ENCODE measurements around the gene MACROD2. TPM values are rescaled to one million over a fixed set of nuclear protein-coding genes. Genes with fewer than 3 reads are reported as not detected.

MACROD2 gene
- polyA plus RNA-seq, 1 donor (not counting 4 experiments of a cell fraction or from before 2014, with no cell fraction given), result 0.71 TPM

DNA sequence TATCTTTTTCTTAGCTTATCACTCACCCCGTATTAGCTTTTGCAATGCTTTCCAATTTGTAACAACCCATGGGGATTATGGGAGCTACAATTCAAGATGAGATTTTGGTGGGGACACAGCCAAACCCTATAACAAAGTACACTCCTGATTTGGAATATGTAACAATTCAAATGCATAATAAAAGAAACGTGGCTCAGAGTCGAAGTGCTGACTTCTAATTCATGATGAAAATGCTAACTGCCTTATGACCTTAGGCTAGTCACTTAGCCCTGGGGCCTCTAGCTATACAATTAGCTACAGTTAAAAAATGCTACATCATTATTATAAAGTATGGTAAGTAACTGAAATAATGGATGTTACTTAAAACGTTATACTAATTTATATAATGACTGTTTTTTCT, 1297.1 kb downstream of the MACROD2 start:
- Histone ChIP-seq H3K4me1 (ENCODE audit: control insufficient read depth, extremely low read depth, insufficient read depth, low read length) (no peaks in the 10 kb centered on the region), H3K9me1 (ENCODE audit: control insufficient read depth, extremely low read depth, insufficient read depth, low read length) (no peaks in the 10 kb centered on the region), H3K9me3 (ENCODE audit: control insufficient read depth, low read depth, low read length) (no peaks in the 10 kb centered on the region), H3K9ac (ENCODE audit: control insufficient read depth, extremely low read depth, insufficient read depth, low read length) (no peak overlapping the region), H3K4me2 (ENCODE audit: control insufficient read depth, extremely low read depth, insufficient read depth, low read depth, low read length) (no peak overlapping the region), H3K36me3 (ENCODE audit: control insufficient read depth in 2 of 2, extremely low read depth in 1 of 2, insufficient read depth in 2 of 2, low read length in 2 of 2) (no peaks in the 10 kb centered on the region), H3K27ac (ENCODE audit: control insufficient read depth, insufficient read depth, low read length) (no peak overlapping the region), H2AFZ (ENCODE audit: control insufficient read depth, low read length) (no peak overlapping the region), H3K79me2 (ENCODE audit: control insufficient read depth, insufficient read depth, low read length) (no peaks in the 10 kb centered on the region), H3K27me3 (ENCODE audit: control insufficient read depth, extremely low read depth, insufficient read depth, low read length) (no peaks in the 10 kb centered on the region), H3K4me3 (ENCODE audit: control insufficient read depth in 2 of 3, extremely low read depth in 1 of 3, insufficient read depth in 2 of 3, low read depth in 1 of 3, low read length in 3 of 3) (no peak overlapping the region), H4K20me1 (ENCODE audit: control insufficient read depth, extremely low read depth, insufficient read depth, low read length) (no peaks in the 10 kb centered on the region)
- dilution Hi-C loops (cut with MboI; ENCODE audit: extremely low pct_ligation_motif_present, low sequenced_read_pairs), result no loop called here
- DNase-seq (ENCODE audit: low read depth, low spot score), result no peak
- FAIRE-seq, result no peak
- TF ChIP-seq, protein P1, sequence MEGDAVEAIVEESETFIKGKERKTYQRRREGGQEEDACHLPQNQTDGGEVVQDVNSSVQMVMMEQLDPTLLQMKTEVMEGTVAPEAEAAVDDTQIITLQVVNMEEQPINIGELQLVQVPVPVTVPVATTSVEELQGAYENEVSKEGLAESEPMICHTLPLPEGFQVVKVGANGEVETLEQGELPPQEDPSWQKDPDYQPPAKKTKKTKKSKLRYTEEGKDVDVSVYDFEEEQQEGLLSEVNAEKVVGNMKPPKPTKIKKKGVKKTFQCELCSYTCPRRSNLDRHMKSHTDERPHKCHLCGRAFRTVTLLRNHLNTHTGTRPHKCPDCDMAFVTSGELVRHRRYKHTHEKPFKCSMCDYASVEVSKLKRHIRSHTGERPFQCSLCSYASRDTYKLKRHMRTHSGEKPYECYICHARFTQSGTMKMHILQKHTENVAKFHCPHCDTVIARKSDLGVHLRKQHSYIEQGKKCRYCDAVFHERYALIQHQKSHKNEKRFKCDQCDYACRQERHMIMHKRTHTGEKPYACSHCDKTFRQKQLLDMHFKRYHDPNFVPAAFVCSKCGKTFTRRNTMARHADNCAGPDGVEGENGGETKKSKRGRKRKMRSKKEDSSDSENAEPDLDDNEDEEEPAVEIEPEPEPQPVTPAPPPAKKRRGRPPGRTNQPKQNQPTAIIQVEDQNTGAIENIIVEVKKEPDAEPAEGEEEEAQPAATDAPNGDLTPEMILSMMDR (optimal IDR thresholded peaks at IDR 0.05 in 1 of 3, IDR thresholded peaks at IDR 0.05 in 1 of 3, conservative IDR thresholded peaks at IDR 0.05 in 1 of 3; ENCODE audit: extremely low read depth in 1 of 3, insufficient read depth in 2 of 3, low read length in 3 of 3), result no peak
- TF ChIP-seq EZH2 (IDR thresholded peaks at IDR 0.05; ENCODE audit: low read length), result no peak

GRCh38 chr20:15296422-15296821, 1301.1 kb downstream of the MACROD2 start:
- dilution Hi-C loops (cut with MboI; ENCODE audit: extremely low pct_ligation_motif_present, low sequenced_read_pairs), result no loop called here
- TF ChIP-seq, protein P1 (optimal IDR thresholded peaks at IDR 0.05 in 1 of 3, IDR thresholded peaks at IDR 0.05 in 1 of 3, conservative IDR thresholded peaks at IDR 0.05 in 1 of 3; ENCODE audit: extremely low read depth in 1 of 3, insufficient read depth in 2 of 3, low read length in 3 of 3), result no peak
- TF ChIP-seq EZH2 (IDR thresholded peaks at IDR 0.05; ENCODE audit: low read length), result no peak
- FAIRE-seq, result no peak

More at GRCh38 chr20:15296422-15296821, 1301.1 kb downstream of the MACROD2 start:
- H3K4me2 ChIP-seq (ENCODE audit: control insufficient read depth, extremely low read depth, insufficient read depth, low read depth, low read length), result no peak overlapping the region
- no peak overlapping the region for H2AFZ ChIP-seq (ENCODE audit: control insufficient read depth, low read length)
- H3K9me3 ChIP-seq (ENCODE audit: control insufficient read depth, low read depth, low read length), result no peaks in the 10 kb centered on the region
- H3K4me1 ChIP-seq (ENCODE audit: control insufficient read depth, extremely low read depth, insufficient read depth, low read length), result no peaks in the 10 kb centered on the region
- H4K20me1 ChIP-seq (ENCODE audit: control insufficient read depth, extremely low read depth, insufficient read depth, low read length), result no peaks in the 10 kb centered on the region
- no peaks in the 10 kb centered on the region for H3K79me2 ChIP-seq (ENCODE audit: control insufficient read depth, insufficient read depth, low read length)
- H3K9ac ChIP-seq (ENCODE audit: control insufficient read depth, extremely low read depth, insufficient read depth, low read length), result no peak overlapping the region
- DNase-seq (ENCODE audit: low read depth, low spot score), result no peak
- no peak overlapping the region for H3K27ac ChIP-seq (ENCODE audit: control insufficient read depth, insufficient read depth, low read length)
- no peaks in the 10 kb centered on the region for H3K9me1 ChIP-seq (ENCODE audit: control insufficient read depth, extremely low read depth, insufficient read depth, low read length)
- no peaks in the 10 kb centered on the region for H3K27me3 ChIP-seq (ENCODE audit: control insufficient read depth, extremely low read depth, insufficient read depth, low read length)
- no peak overlapping the region for H3K4me3 ChIP-seq (ENCODE audit: control insufficient read depth in 2 of 3, extremely low read depth in 1 of 3, insufficient read depth in 2 of 3, low read depth in 1 of 3, low read length in 3 of 3)
- no peaks in the 10 kb centered on the region for H3K36me3 ChIP-seq (ENCODE audit: control insufficient read depth in 2 of 2, extremely low read depth in 1 of 2, insufficient read depth in 2 of 2, low read length in 2 of 2)
